ENCODE measurements around the gene ZNF747.
"Not testable (repeated sequence)": the region's sequence is repeated elsewhere in the genome, so short reads cannot be mapped to it uniquely, and the experiment has no call there.

ZNF747 gene

DNA sequence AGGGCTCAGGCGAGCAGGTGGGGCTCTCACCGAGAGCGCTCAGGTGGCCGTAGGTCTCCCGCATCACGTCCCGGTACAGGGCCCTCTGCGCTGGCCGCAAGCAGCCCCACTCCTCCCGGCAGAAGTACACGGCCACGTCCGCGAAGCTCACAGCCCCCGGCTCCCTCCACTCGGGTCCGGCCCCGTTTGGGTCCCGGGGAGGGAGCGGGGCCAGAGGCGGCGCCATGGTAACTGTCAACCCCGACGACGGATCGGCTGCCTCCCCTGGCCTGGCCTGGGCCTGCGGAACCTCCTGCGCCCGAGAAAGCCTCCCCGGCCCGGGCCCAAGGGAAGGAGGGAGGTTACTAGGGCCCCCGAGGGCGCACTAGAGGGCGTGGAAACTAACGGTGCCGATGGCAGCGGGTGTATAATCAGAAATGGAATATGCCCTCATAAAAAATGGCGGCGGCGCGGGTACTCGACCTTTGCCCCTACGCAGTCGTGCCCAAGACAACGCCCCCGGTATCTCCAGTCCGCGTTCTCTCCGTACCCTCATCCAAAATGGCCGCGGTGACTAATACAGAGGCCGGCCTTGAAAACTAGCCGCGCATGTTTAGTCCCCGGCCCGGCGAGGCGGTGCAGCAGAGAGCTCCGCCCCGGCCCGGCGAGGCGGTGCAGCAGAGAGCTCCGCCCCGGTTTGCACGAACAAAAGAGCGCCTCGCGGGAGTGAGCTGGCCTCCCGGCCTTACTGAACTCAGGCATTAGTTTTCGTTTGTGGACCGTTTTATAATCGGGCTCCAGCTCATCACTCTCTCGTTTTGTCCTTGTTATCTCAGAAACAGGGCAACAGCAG is 23.5 kb upstream of the ZNF747 start, which contains the start of gene ZNF764:
Gene ZNF764 (minus strand): TSS at position 418 of the 832 bp plus-strand sequence. CDS start 192 bp downstream, at position 226.
- in situ Hi-C loops (cut with MboI; ENCODE audit: low sequenced_read_pairs), result no loop called here

DNA sequence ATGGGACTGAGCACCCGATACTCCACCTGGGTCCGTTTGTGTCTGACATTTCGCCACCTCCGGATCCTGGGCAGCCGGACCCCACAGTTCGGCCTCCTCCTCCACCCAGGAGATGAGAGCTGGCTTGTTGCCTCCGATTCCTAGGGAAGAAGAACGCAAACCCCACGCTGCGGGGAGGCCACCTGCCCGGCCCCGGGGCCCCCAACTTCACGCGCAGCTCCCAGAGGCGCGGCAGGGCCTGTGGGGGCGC is 23.0 kb upstream of the ZNF747 start:
- in situ Hi-C loops (cut with MboI; ENCODE audit: low sequenced_read_pairs), result no loop called here

DNA sequence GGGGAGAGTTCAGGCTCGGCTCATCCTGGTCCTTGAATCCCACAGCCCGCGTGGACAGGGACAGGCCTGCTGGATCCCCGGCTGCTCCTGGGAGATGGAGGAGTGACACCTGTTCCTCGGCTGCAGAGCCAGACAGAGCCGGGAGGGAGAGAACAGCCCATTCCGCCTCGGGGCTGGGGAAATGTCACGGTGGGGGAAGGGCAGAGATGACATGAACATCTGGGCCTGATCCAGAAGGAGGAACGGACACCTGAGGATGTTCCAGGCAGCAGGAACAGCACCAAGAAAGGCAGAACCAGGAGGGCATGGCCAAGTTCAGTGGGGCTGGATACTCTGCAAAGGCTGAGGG is 21.4 kb upstream of the ZNF747 start:
- in situ Hi-C loops (cut with MboI; ENCODE audit: low sequenced_read_pairs), result no loop called here

DNA sequence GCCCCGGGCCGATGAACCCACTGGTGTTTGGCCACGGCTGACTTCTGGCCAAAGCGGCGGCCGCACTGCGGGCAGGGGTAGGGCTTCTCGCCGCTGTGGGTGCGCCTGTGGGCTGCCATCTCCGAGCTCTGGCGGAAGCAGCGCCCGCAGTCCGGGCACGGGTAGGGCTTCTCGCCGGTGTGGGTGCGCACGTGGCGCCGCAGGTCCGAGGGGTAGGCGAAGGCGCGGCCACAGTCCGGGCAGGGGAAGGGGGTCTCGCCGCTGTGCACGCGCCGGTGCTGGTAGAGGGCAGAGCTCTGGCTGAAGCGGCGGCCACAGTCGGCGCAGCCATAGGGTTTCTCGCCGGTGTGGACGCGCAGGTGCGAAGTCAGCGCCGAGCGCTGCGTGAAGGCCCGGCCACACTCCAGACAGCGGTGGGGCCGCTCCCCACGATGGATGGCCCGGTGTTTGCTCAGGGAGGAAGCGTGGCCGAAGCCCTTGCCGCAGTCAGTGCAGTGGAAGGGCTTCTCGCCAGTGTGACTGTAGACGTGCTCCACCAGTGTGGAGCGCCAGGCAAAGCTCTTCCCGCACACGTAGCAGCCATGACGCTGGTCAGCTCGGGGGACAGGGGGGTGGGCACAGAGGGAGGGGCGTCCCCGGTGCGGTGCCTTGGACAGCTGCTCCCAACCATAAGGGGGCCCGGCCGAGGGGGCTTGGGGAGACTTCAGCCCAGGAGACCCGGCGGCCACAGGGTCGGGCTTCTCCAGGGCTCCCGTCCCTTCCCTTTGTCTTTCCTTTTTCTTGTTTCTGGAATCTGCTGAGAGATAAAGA is 20.9 kb upstream of the ZNF747 start:
- in situ Hi-C loops (cut with MboI; ENCODE audit: low sequenced_read_pairs), result no loop called here

DNA sequence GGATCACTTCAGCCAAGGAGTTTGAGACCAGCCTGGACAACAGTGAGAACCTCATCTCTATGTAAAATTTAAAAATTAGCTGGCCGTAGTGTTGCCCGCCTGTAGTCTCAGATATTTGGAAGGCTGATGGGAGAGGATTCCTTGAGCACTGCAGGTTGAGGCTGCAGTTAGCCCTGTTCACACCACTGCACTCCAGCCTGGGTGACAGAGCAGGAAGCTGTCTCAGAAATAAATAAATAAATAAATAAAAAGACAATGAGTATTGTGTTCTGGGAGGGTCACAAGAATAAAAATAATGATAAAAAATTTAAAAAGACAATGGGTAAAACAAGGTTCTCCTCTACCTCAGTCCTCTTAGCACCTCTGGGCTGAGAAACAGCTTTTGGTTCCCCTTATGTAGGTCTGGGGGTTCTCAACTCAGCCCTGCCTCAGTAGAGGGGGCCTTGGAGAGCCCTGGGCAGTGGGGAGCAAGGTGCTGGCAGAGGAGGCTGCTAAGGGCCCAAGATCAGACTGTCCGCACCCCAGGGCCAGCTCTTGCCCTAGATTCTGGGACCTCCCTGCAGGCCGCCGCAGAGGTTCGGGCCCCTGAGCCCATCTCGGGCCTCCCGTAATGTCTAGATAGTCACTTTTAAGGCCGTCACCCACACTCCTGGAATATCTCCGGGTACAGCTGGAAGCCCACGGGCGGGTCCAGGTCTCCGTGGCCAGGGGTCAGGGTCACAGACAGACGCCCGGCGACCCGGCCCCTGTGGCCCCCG is 20.1 kb upstream of the ZNF747 start:
- in situ Hi-C loops (cut with MboI; ENCODE audit: low sequenced_read_pairs), result no loop called here

DNA sequence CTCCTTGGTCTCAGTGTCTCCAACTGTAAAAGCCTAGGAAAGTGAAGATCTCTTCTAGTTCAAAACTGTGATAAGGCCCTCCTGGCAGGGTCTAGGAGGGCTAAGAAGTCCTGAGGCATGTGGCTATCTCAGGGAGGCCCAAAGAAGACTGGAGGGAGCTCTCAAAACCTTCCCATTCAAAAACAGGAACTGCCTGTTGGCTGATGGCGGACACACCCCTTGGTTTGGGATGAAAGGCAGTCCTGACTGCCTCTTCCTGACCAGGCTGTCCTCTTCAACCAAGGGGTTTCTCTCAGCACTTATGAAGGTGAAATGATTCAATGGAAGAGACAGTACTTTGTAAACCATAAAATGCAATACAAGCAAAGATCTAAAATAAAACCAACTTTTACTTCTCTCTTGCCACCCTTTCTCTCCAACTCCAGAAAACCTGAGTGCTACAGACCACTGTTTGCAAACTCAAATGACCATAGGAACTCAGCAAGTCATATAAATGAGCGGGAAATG is 18.8 kb upstream of the ZNF747 start:
- in situ Hi-C loops (cut with MboI; ENCODE audit: low sequenced_read_pairs), result no loop called here

DNA sequence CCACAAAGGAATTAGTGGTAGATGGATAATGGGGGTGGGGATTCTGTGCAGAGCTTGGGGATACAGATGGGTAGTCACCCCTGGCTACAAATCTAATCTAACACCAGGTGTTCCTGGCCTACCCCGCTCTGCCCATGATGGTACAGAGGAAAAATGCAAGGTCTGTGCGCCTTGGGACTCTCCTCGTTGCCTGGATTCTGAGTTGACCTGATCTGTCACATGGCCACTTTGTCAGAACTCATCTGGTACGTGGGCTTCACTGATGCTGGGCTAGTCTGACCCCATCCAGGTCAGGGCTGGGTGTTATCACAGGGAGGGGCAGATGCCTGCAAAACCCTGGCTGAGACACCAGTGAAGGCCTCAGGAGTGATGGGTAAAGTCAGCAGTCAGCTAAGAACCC is 18.3 kb upstream of the ZNF747 start:
- in situ Hi-C loops (cut with MboI; ENCODE audit: low sequenced_read_pairs), result no loop called here

DNA sequence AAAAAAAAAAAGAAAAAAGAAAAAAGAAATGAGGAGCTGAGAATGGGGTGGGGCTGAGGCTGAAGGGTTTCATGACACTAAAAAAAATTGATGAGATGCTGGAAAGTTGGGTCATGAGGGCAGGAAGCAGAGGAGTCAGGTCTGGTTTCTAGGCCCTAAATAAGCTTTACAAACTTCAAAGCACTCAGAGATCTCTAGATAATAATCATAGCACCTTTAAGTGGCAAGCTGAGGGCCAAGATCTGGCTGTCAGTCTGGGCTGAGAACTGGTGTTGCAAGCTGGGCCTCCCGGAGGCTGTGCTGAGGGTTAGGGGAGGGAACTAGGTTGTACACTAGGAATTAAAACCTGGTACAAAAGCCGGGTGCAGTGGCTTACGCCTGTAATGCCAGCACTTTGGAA is 17.1 kb upstream of the ZNF747 start:
- in situ Hi-C loops (cut with MboI; ENCODE audit: low sequenced_read_pairs), result no loop called here

DNA sequence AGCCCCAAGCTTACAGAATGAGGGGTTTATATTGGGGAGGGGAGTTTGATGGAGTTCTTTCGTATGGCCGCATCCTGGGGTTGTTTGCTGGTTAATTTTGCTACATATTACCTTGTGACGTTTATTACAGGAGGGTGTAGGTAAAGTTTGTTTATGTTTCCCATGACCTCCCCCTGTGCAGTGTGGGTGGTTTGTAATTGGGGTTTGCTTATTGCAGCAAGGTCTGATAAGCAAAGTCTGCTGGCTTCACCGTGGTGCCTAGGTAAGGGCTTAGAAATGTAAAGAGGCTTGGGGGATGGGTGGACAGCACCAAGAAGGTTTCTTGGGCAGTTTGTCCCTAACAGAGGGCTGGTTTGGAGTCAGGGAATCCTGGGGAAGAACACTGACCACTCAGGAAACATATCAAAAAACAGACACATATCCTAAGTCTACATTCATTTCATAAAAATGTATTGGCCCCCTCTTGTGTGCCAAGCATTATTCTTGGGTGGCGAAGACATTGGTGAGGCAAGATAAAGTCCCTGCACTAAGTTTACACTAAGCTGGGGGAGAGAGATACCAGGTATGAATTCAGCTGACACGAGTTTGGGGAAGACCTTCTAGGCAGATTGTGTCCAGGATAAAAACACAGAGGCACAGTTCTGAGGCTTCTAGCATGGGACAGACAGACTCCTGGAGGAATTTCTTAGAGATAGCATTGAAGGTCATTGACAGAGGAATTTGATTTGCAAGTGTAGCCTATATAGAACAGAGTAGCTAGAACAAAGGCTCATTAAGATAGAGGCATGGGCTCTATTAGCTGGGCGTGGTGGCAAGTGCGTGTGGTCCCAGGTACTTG is 14.0 kb upstream of the ZNF747 start:
- in situ Hi-C loops (cut with MboI; ENCODE audit: low sequenced_read_pairs), result no loop called here

DNA sequence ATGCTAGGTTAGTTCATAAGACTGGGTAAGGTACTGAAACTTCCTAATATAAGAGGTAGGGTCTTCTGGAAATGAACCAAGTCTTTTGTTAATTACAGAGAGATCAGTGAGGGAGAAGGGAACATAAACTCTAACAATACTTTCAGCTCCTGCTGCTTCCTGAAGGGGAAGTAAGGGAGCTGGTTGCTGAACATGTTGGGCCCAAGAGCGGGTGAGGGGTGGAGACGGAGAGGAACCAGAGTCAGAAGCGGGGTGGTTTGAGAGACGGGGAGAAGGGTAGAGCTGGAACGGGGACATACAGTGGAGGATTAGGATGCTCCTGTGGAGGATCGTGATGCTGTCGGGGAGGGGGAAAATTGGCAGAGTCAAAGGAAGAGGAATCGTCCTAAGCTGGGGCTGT is 11.5 kb upstream of the ZNF747 start:
- in situ Hi-C loops (cut with MboI; ENCODE audit: low sequenced_read_pairs), result no loop called here

DNA sequence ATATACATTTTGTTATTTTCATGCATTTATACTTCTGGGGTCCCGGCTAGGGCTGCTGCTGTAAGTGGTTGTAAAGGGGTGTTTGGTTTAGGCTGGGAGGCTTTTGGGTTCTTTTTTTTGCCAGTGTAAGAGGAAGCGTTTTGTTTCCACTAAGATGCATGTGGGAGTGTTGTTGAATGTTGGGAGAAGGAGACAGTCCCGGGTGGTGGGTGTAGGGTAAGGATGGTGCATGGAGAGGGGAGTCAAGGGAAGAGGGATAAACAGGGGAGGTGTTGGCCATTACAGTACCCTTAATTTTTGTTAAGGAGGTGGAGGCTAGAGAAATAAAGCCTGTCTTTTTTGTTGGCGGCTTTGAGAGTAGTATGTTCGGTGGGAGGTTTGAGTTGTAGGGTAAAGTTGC is 8.4 kb upstream of the ZNF747 start:
- in situ Hi-C loops (cut with MboI; ENCODE audit: low sequenced_read_pairs), result no loop called here

DNA sequence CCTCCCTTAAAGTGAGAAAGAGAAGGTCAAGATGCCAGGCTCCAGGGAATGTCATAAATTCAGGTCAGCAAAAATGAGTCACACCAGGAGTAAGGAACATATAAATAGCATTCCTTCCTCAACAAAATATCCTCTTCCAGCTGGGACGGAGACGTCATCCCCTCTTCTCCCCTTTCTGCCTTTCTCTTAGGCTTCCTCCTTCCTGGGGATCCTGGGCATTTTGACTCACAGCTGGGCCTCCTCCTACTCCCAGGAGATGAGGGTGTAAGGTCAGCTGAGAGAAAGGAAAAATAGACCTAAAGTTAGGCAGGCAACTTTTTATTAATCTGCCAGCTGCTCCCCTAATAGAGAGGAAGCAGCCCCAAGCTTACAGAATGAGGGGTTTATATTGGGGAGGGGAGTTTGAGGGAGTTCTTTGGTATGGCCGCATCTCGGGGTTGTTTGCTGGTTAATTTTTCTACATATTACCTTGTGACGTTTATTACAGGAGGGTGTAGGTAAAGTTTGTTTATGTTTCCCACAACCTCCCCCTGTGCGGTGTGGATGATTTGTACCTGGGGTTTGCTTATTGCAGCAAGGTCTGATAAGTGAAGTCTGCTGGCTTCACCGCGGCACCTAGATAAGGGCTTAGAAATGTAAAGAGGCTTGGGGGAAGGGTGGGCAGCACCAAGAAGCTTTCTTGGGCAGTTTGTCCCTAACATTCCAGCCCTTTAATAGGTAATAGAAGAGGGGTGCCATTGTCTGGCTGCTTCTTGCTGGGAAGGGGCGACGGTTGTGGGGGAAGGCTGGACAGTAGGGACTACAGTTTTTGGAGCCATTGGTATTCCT is 7.1 kb upstream of the ZNF747 start:
- in situ Hi-C loops (cut with MboI; ENCODE audit: low sequenced_read_pairs), result no loop called here

DNA sequence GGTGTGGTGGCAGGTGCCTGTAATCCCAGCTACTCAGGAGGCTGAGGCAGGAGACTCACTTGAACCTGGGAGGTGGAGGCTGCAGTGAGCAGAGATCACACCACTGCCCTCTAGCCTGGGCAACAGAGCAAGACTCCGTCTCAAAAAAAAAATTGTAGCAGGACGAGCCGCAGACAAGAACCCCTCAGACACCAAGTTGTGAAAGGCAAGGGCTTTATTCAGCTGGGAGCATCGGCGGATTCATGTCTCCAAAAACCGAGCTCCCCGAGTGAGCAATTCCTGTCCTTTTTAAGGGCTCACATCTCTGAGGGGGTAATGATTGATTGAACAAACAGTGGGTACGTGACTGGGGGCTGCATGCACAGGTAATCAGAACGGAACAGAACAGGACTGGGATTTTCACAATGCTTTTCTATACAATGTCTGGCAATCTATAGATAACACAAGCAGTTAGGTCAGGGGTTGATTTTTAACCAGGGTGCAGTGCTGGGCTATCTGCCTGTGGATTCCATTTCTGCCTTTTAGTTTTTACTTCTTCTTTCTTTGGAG is 6.3 kb upstream of the ZNF747 start:
- in situ Hi-C loops (cut with MboI; ENCODE audit: low sequenced_read_pairs), result not testable (repeated sequence)

DNA sequence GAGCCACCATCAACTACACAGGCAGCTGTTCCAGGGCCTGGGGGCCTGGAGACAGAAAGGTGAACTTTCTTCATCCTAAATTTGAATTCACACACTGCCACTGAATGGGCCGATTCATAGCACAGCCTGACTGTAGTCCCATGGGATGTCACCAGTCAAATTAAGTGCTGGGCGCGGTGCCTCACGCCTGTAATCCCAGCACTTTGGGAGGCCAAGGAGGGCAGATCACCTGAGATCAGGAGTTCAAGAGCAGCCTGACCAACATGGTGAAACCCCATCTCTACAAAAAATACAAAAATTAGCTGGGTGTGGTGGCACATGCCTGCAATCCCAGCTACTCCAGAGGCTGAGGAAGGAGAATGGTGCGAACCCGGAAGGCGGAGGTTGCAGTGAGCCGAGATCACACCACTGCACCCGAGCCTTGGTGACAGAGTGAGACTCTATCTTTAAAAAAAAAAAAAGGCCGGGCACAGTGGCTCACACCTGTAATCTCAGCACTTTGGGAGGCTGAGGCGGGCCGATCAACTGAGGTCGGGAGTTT is 5.4 kb upstream of the ZNF747 start:
- in situ Hi-C loops (cut with MboI; ENCODE audit: low sequenced_read_pairs), result not testable (repeated sequence)

DNA sequence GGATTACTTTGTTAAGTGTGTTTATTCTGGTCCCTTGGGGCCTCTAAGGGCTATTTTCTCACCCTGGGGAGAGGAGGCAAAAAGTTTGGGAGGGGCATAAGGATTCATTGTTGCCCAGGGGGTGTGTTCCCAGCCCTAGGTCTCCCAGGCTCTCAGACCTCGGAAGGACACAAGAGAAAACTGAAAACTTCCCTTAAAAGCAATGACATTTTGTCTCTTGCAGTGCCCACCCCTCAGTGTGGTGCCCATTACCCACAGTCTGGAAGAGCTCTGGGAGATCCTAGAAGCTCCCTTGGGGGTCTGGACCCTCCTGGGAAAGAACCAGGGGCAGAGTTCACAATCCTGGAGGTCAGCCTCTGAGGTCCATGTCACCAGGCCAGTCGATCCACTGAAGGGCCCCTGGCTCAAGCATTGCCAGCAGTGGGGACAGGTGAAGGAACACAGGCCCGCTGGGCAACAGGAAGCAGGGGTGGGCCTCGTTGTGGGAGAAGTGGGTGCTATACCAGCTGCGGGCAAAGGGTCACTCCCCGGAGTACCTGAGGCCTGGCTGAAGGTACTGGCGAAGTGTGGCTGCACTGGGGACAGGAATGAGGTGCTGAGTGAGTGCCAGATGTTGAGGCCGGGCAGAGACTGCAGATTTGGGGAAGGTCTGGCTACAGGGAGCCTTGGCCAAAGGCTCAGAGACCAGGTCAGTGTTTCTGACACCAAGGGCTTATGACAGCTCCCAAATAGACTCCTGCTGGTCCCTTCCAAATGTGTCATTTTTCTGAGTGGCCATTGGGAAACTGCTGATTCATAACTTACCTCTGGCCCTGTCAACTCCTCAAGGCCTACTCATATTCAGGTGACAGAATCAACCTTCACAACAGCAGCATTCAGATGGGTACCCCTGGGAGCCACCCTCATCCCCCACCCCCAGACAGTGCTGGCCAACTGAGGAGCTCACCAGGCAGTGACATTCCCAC is 4.6 kb upstream of the ZNF747 start:
- in situ Hi-C loops (cut with MboI; ENCODE audit: low sequenced_read_pairs), result no loop called here

DNA sequence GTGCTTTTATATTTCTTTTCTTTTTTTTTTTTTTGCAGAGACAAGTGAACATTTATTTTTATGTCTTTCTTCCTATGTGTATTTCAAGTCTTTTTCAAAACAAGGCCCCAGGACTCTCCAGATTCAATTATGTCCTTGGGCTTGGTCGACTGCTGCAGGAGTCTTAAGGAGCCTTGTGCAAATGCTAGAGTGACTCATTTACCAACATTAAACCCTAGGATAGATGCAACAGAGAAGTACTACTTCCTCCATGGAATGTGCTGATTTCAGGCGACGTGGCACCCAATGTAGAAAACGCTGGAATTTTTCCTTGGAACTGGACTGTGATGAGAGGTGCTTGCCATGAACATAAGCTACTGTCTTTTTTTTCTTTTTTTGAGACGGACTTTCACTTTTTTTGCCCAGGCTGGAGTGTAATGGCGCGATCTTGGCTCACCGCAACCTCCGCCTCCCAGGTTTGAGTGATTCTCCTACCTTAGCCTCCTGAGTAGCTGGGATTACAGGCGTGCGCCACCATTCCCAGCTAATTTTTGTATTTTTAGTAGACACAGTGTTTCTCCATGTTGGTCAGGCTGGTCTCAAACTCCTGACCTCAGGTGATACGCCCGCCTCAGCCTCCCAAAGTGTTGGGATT is 1.9 kb upstream of the ZNF747 start:
- in situ Hi-C loops (cut with MboI; ENCODE audit: low sequenced_read_pairs), result not testable (repeated sequence)

DNA sequence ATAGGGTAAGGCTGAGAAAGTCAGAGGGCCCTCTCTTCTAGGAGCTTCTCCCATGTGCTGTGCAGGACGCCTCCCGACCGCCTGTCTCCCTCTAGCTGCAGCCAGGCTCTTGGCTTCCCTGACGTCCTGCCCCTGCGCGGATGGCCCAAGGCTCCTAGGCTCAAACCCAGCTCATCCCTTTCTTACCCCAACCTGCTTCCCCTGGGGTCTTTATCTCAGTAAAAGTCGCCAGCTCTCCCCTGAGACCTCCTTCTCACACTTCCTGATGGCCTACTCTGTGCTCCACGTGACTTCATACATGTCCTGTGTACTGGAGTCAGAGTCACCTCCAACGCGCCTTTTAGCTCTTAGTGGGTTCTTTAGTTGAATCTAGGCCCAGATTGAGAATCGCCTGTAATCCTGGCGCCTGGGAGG is 1.1 kb upstream of the ZNF747 start:
- in situ Hi-C loops (cut with MboI; ENCODE audit: low sequenced_read_pairs), result no loop called here

Data from HL-60/S4 treated with retinoic acid at 250 ng/mL for 4 days and 3 days (cell line).